Breast epithelium (tissue), 3 donors: ENCODE data around the gene CTCF.

ENCODE experiments used
- CTCF ChIP-seq, 3 donors: fragments of 450-650 bp; IDR thresholded peaks; one replicate each; pipeline ENCODE4 v1.5.1; 2016 to 2017; ENCODE audit warnings: antibody characterized with exemption in 3 of 3, mild to moderate bottlenecking in 3 of 3, moderate library complexity in 3 of 3
- POLR2AphosphoS5 ChIP-seq, 3 donors: sonication (generic); formaldehyde crosslinking; IDR thresholded peaks; one replicate each; pipeline ENCODE4 v1.6.1; 2017; ENCODE audit warnings: antibody characterized with exemption in 3 of 3

DNA sequence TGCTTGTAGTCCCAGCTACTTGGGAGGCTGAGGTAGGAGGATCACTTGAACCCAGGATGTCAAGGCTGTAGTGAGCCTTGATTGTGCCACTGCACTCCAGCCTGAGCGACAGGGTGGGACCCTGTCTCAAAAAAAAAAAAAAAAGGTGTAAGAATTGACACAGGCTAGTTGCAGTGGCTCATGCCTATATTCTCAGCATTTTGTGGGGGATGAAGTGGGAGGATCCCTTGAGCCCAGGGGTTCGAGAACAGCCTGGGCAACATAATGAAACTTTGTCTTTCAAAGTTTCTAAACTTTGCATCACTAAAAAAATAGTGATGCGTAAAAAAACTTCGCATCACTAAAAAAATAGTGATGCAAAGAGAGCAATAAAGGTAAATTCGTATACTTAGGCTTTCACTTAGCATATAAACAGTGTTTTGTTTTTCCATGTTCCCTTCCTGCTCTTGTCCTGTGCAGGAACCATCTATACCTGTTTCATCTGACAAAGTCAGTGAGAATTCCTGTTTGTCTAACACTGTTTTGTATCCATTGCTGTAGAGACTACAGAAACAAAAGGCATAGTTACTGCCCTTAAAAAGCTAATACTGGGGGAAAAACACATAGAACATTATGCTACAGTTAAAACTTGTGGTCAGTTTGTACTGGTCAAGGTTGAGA lies 32.1 kb downstream of the CTCF start:
- TF ChIP-seq POLR2AphosphoS5 (IDR thresholded peaks at IDR 0.05) (no peak), CTCF (IDR thresholded peaks at IDR 0.05) (no peak)
